RWPE2 (cell line): Measurements from ENCODE around the gene PDIK1L.

Experiments used
- ATAC-seq: fragments of 200-7000 bp; cut with Tn5 transposase; 3 replicates; pipeline ENCODE4 v1.9.1; 2021; ENCODE audit warnings: low read depth
- DNase-seq: peaks from one replicate; pipeline ENCODE4 v3.0.0-alpha.2; 2020; ENCODE audit warnings: low spot score
- H3K27ac ChIP-seq: fragments of 450-650 bp; 2 replicates; pipeline ENCODE4 v1.5.1; 2017; ENCODE audit warnings: mild to moderate bottlenecking; ENCODE audit not compliant: poor library complexity, severe bottlenecking
- H3K27me3 ChIP-seq: fragments of 250-450 bp; sonication (Bioruptor Pico); 2 replicates; pipeline ENCODE4 v1.5.1; 2021; ENCODE audit warnings: mild to moderate bottlenecking, moderate library complexity; ENCODE audit not compliant: insufficient read depth, poor library complexity, severe bottlenecking
- H3K36me3 ChIP-seq: fragments of 250-450 bp; sonication (Bioruptor Pico); 2 replicates; pipeline ENCODE4 v1.5.1; 2020; ENCODE audit warnings: low read depth, mild to moderate bottlenecking, moderate library complexity
- H3K4me1 ChIP-seq: fragments of 250-450 bp; sonication (Bioruptor Pico); 2 replicates; pipeline ENCODE4 v1.5.1; 2021; ENCODE audit warnings: mild to moderate bottlenecking, moderate library complexity; ENCODE audit not compliant: insufficient read depth, poor library complexity, severe bottlenecking
- H3K4me3 ChIP-seq: fragments of 250-450 bp; sonication (Bioruptor Pico); 2 replicates; pipeline ENCODE4 v1.5.1; 2021; ENCODE audit warnings: mild to moderate bottlenecking, moderate library complexity; ENCODE audit not compliant: severe bottlenecking
- H3K9me3 ChIP-seq: fragments of 250-450 bp; sonication (Bioruptor Pico); 2 replicates; pipeline ENCODE4 v1.5.1; 2021; ENCODE audit warnings: mild to moderate bottlenecking, moderate library complexity; ENCODE audit not compliant: severe bottlenecking
- TF ChIP-seq, protein P1 (sequence below): fragments of 450-650 bp; IDR thresholded peaks from one replicate; pipeline ENCODE4 v1.5.1; 2017; ENCODE audit warnings: mild to moderate bottlenecking, moderate library complexity; ENCODE audit not compliant: poor library complexity, severe bottlenecking

The PDIK1L gene

GRCh38 chr1:26122988-26123973 lies 11.7 kb downstream of the PDIK1L start:
- TF ChIP-seq, protein P1, sequence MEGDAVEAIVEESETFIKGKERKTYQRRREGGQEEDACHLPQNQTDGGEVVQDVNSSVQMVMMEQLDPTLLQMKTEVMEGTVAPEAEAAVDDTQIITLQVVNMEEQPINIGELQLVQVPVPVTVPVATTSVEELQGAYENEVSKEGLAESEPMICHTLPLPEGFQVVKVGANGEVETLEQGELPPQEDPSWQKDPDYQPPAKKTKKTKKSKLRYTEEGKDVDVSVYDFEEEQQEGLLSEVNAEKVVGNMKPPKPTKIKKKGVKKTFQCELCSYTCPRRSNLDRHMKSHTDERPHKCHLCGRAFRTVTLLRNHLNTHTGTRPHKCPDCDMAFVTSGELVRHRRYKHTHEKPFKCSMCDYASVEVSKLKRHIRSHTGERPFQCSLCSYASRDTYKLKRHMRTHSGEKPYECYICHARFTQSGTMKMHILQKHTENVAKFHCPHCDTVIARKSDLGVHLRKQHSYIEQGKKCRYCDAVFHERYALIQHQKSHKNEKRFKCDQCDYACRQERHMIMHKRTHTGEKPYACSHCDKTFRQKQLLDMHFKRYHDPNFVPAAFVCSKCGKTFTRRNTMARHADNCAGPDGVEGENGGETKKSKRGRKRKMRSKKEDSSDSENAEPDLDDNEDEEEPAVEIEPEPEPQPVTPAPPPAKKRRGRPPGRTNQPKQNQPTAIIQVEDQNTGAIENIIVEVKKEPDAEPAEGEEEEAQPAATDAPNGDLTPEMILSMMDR: no peak
- Histone ChIP-seq H3K4me3 (no peak overlapping the region), H3K9me3 (no peaks in the 10 kb centered on the region), H3K4me1 (peaks cover 37% of the 10 kb centered on the region), H3K27ac (peak overlapping the region; percentile 52), H3K36me3 (peaks cover 13% of the 10 kb centered on the region), H3K27me3 (no peaks in the 10 kb centered on the region)
- ATAC-seq: peak; percentile 94
- no peak for DNase-seq

GRCh38 chr1:26124418-26125331 lies 13.1 kb downstream of the PDIK1L start:
- Histone ChIP-seq H3K27ac (peak overlapping the region; percentile 52), H3K36me3 (peaks cover 5% of the 10 kb centered on the region; the same call in 1 of the 2 replicates), H3K4me3 (no peak overlapping the region), H3K9me3 (no peaks in the 10 kb centered on the region), H3K27me3 (no peaks in the 10 kb centered on the region), H3K4me1 (peaks cover 37% of the 10 kb centered on the region)
- TF ChIP-seq, protein P1: no peak
- ATAC-seq (no peak), DNase-seq (no peak)

DNA sequence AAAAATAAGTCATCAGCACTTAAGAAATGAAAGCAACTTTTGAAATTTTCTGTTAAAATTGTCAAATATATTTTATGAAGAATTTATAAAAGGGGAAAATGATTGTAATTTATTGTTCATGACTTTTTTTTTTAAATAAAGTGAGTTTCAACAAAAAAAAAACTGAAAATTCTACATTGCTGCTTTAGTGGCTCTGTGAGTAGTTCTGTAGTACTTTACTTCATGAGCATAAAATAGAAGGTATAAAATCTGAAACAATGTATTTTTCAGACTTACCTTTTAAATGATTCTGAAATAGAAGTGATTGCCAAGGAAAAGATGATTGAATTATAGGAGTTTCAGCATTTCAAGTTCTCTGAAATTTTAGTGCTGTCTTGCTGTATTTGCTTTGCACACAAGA lies 13.8 kb downstream of the PDIK1L start:
- Histone ChIP-seq H3K4me1 (peaks cover 37% of the 10 kb centered on the region), H3K27me3 (no peaks in the 10 kb centered on the region), H3K4me3 (no peak overlapping the region), H3K36me3 (peaks cover 5% of the 10 kb centered on the region; the same call in 1 of the 2 replicates), H3K9me3 (no peaks in the 10 kb centered on the region), H3K27ac (no peak overlapping the region)
- DNase-seq (no peak), ATAC-seq (no peak)
- TF ChIP-seq, protein P1: no peak

DNA sequence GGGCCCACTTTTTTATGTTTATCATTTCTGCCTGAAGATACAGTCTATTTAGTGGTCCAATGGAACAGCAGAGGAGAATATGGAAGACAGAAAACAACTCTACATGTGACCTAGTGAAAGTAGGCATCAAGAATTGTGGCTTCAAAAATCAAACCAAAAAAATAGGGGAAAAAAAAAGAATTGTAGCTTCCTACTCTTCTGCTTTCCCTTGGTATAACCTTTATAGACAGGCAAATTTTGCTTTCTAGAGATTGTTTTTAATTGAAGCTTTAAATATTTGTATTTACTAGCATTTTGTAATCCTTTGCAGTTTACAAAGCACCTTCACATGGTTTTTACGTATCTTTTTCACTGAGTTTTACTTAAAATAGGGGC lies 14.3 kb downstream of the PDIK1L start:
- H3K27ac ChIP-seq: peak overlapping the region; percentile 35
- no peaks in the 10 kb centered on the region for H3K9me3 ChIP-seq
- peaks cover 5% of the 10 kb centered on the region; the same call in 1 of the 2 replicates for H3K36me3 ChIP-seq
- H3K4me3 ChIP-seq: no peak overlapping the region
- peaks cover 37% of the 10 kb centered on the region for H3K4me1 ChIP-seq
- ATAC-seq (no peak), DNase-seq (no peak)
- H3K27me3 ChIP-seq: no peaks in the 10 kb centered on the region
- TF ChIP-seq, protein P1: no peak
